Activated B cell treated with CpG ODN at 0.5 μM for 24 hours (primary cell): ENCODE data around the gene HTR7. TPM values are rescaled to one million over a fixed set of nuclear protein-coding genes. Genes with fewer than 3 reads are reported as not detected.

Source experiments
- ATAC-seq: fragments of 200-7000 bp; cut with Tn5 transposase; one replicate; pipeline ENCODE4 v1.10.0; 2021; ENCODE audit warnings: low read depth, mild to moderate bottlenecking, moderate library complexity
- CTCF ChIA-PET: fragments of 350-600 bp; sonication (Branson Sonifier 250); formaldehyde crosslinking; loops from one replicate; lab custom pipeline; 2021; ENCODE audit warnings: antibody characterized with exemption; lab: Charles Lee
- POLR2A ChIA-PET: fragments of 350-600 bp; sonication (Branson Sonifier 250); formaldehyde crosslinking; loops from one replicate; lab custom pipeline; 2021; ENCODE audit warnings: antibody characterized with exemption; lab: Charles Lee
- DNase-seq: peaks from one replicate; pipeline ENCODE4 v3.0.0; 2022
- H3K27ac Mint-ChIP-seq: one replicate; pipeline ENCODE4 v1.8.0; 2020; ENCODE audit warnings: mixed read lengths
- H3K27me3 Mint-ChIP-seq: one replicate; pipeline ENCODE4 v1.8.0; 2021; ENCODE audit warnings: mixed read lengths
- H3K36me3 Mint-ChIP-seq: one replicate; pipeline ENCODE4 v1.8.0; 2021; ENCODE audit warnings: low read depth, mixed read lengths
- H3K4me1 Mint-ChIP-seq: one replicate; pipeline ENCODE4 v1.8.0; 2021; ENCODE audit warnings: mixed read lengths
- H3K4me3 Mint-ChIP-seq: one replicate; pipeline ENCODE4 v1.8.0; 2020; ENCODE audit warnings: mild to moderate bottlenecking, mixed read lengths
- H3K9me3 Mint-ChIP-seq: one replicate; pipeline ENCODE4 v1.8.0; 2020; ENCODE audit warnings: mixed read lengths
- intact Hi-C: fragments of 100-400 bp; cut with micrococcal nuclease; formaldehyde crosslinking; loops from one replicate; pipeline ENCODE4 v1.15.1; 2024
- total RNA-seq: library from RNA; stranded (reverse); gene quantifications from 2 replicates; pipeline ENCODE4 v1.2.3, GENCODE V29; 2022
- TF ChIP-seq, protein P1 (sequence below): fragments of 200-600 bp; IDR thresholded peaks from one replicate; pipeline ENCODE4 v1.8.0; 2022; ENCODE audit warnings: antibody characterized with exemption, mild to moderate bottlenecking

Gene HTR7
- total RNA-seq, 1 donor from 2014 or later, result not detected

DNA sequence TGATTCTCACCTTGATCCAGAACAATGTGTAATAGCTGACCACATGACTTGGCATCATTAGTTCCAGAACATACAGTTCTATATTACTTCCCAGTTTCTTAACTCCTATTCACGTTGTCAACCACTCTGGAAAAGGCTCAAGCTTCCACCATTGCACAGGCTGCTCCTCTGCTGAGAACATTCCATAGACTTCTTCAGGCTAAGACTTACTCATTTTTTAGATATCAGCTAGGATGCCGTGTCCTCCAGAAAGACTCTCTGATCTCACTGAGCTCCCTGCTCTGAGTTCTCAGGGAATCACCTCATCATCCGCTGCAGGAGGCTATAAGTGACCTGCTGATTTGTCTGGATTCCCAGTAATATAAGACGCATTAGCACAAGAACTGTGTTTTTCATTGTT is 73.1 kb downstream of the HTR7 start:
- no peaks in the 10 kb centered on the region for H3K36me3 Mint-ChIP-seq
- no peaks in the 10 kb centered on the region for H3K9me3 Mint-ChIP-seq
- TF ChIP-seq, protein P1, sequence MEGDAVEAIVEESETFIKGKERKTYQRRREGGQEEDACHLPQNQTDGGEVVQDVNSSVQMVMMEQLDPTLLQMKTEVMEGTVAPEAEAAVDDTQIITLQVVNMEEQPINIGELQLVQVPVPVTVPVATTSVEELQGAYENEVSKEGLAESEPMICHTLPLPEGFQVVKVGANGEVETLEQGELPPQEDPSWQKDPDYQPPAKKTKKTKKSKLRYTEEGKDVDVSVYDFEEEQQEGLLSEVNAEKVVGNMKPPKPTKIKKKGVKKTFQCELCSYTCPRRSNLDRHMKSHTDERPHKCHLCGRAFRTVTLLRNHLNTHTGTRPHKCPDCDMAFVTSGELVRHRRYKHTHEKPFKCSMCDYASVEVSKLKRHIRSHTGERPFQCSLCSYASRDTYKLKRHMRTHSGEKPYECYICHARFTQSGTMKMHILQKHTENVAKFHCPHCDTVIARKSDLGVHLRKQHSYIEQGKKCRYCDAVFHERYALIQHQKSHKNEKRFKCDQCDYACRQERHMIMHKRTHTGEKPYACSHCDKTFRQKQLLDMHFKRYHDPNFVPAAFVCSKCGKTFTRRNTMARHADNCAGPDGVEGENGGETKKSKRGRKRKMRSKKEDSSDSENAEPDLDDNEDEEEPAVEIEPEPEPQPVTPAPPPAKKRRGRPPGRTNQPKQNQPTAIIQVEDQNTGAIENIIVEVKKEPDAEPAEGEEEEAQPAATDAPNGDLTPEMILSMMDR, result no peak
- no peak overlapping the region for H3K27ac Mint-ChIP-seq
- no peak overlapping the region for H3K4me3 Mint-ChIP-seq
- ChIA-PET CTCF (interaction anchor here (0.8 kb wide), 1 partner anchor 12 kb away, joined by 3 read pairs; no protein-coding TSS in a partner anchor), POLR2A (no interaction called here)
- H3K27me3 Mint-ChIP-seq, result no peaks in the 10 kb centered on the region
- intact Hi-C loops, result no loop called here
- peaks cover 12% of the 10 kb centered on the region for H3K4me1 Mint-ChIP-seq
- no peak for ATAC-seq
- DNase-seq, result no peak

DNA sequence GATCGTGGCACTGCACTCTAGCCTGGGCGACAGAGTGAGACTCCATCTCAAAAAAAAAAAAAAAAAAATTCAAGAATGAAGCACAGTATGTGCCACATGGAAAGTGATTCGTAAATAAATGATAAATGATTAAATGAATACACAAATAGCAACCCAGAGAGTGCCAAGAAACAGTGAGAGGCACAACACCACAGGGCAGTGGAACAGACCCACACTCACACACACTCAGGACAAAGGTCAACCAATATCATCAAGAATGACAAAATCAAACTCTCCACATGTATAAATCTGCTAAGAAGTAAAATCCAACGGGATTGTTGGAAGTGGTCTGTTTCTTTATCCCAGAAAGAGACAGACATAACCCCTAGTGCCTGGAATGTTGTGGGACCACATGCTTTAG is 77.4 kb downstream of the HTR7 start:
- no peak overlapping the region for H3K27ac Mint-ChIP-seq
- H3K36me3 Mint-ChIP-seq, result no peaks in the 10 kb centered on the region
- TF ChIP-seq, protein P1, result no peak
- no peak for ATAC-seq
- H3K4me3 Mint-ChIP-seq, result no peak overlapping the region
- H3K9me3 Mint-ChIP-seq, result no peaks in the 10 kb centered on the region
- ChIA-PET CTCF (interaction anchor here (0.5 kb wide), 1 partner anchor 1132 kb away, joined by 3 read pairs; no protein-coding TSS in a partner anchor), POLR2A (no interaction called here)
- DNase-seq, result no peak
- H3K27me3 Mint-ChIP-seq, result peaks cover 2% of the 10 kb centered on the region
- intact Hi-C loops, result no loop called here
- no peaks in the 10 kb centered on the region for H3K4me1 Mint-ChIP-seq

DNA sequence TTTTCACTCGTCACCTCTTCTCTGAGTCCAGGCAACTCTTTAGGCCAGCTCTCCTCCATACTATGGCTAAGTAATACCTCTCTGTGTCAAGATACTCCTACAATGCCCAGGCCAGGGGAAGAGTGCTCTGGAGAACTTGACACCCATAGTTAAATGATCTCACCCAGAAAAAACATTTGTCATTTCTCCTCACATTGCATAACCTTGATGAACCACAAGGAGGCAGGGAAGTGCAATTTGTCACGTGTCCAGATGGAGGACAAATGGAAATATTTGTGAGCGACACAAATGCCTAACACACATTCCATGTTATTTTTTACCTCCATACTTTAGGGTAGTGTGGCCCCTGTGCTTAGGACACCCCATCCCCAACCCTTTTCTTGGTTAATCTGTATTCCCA is 78.3 kb downstream of the HTR7 start:
- ChIA-PET POLR2A (no interaction called here), CTCF (no interaction called here)
- Mint-ChIP-seq H3K27ac (no peak overlapping the region), H3K9me3 (no peaks in the 10 kb centered on the region), H3K4me3 (no peak overlapping the region), H3K27me3 (peaks cover 2% of the 10 kb centered on the region), H3K4me1 (no peaks in the 10 kb centered on the region), H3K36me3 (no peaks in the 10 kb centered on the region)
- DNase-seq (no peak), ATAC-seq (no peak)
- intact Hi-C loops, result no loop called here
- TF ChIP-seq, protein P1, result no peak

DNA sequence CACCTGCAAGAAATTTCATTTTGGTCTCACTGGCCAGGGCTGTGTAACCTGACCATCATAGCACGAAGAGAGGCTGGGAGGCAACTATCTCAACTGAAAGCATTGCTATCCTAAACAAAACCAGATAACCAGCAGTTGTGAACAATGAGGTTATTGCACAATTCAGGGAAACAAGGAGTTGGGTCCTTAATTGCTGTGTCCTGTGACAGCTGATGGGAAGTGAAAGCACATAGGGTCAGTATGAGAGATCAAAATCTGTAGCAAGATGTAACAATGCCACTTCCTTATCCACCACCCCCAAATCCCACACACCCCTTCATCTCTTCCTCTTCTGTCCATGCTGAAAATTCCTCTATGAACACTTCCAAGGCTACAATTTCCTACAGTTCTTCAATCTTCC is 80.2 kb downstream of the HTR7 start:
- POLR2A ChIA-PET, result no interaction called here
- peaks cover 2% of the 10 kb centered on the region for H3K27me3 Mint-ChIP-seq
- ATAC-seq, result no peak
- DNase-seq, result no peak
- TF ChIP-seq, protein P1, result no peak
- H3K4me3 Mint-ChIP-seq, result no peak overlapping the region
- H3K4me1 Mint-ChIP-seq, result no peaks in the 10 kb centered on the region
- no peaks in the 10 kb centered on the region for H3K9me3 Mint-ChIP-seq
- H3K27ac Mint-ChIP-seq, result no peak overlapping the region
- intact Hi-C loops, result no loop called here
- H3K36me3 Mint-ChIP-seq, result no peaks in the 10 kb centered on the region
- CTCF ChIA-PET, result interaction anchor here (1.5 kb wide), 1 partner anchor 10 kb away, joined by 4 read pairs; no protein-coding TSS in a partner anchor

DNA sequence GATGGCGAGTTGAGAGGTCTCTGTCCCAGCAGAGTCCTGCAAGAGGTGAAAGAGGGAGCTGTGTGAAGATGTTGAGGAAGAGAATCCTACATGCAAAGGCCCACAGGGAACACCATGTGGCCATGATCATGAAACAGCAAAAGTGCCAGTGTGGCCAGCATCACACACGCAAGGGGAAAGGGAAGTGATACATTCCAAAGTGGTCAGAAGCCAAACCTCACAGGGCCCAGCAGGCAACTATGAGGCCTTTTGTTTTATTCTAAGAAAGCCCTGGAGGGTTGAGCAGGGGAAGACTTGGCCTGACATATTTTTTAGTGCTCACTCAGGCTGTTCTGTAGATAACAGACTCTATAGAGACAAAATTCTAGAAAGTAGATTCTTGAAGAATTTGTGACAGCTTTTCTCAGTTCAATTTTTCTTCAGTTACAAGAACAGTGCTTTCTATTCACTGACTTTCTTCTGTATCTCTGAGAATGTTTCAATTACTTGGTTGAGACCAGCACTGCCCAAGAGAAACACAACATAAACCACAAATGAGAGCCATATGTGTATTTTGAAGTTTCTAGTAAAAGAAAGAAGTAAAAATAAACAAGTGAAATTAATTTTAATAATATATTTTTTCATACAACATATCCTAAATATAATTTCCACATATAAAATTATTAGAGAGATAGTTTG is 82.3 kb downstream of the HTR7 start:
- intact Hi-C loops, result no loop called here
- TF ChIP-seq, protein P1, result no peak
- no peaks in the 10 kb centered on the region for H3K4me1 Mint-ChIP-seq

More for the DNA sequence above, 82.3 kb downstream of the HTR7 start:
- no peak for ATAC-seq
- DNase-seq, result no peak
- CTCF ChIA-PET, result no interaction called here
- Mint-ChIP-seq H3K27me3 (peaks cover 5% of the 10 kb centered on the region), H3K36me3 (no peaks in the 10 kb centered on the region), H3K9me3 (no peaks in the 10 kb centered on the region), H3K27ac (no peak overlapping the region), H3K4me3 (no peak overlapping the region)
- POLR2A ChIA-PET, result no interaction called here
